GM12878 (cell line): ENCODE measurements around the gene SASH1. TPM values are rescaled to one million over a fixed set of nuclear protein-coding genes. Genes with fewer than 3 reads are reported as not detected.

Experiments
- ATAC-seq: fragments of 200-7000 bp; cut with Tn5 transposase; 3 replicates; pipeline ENCODE4 v1.9.1; 2020; ENCODE audit warnings: mild to moderate bottlenecking, moderate library complexity
- BruUV-seq: library from RNA; stranded (reverse); fragments of 400-500 nt; replicated peaks from 2 replicates; lab custom pipeline; 2021; lab: Mats Ljungman, UMichigan
- CTCF ChIA-PET: fragments of 300-600 bp; sonication (Branson Sonifier 250); formaldehyde crosslinking; extraction: SDS; loops from one replicate; lab custom pipeline; 2021; ENCODE audit warnings: inconsistent platforms; lab: Yijun Ruan, JAX
- POLR2A ChIA-PET: fragments of 350-600 bp; formaldehyde crosslinking; extraction: SDS; loops from one replicate; lab custom pipeline; 2021; ENCODE audit warnings: inconsistent platforms; lab: Charles Lee
- RAD21 ChIA-PET: fragments of 300-600 bp; sonication (Branson Sonifier 250); formaldehyde crosslinking; loops from one replicate; lab custom pipeline; 2023; ENCODE audit warnings: antibody characterized with exemption; ENCODE audit not compliant: unreplicated experiment; lab: Charles Lee
- SMC1A ChIA-PET: fragments of 300-600 bp; sonication (Branson Sonifier 250); formaldehyde crosslinking; loops from one replicate; lab custom pipeline; 2023; ENCODE audit not compliant: unreplicated experiment, uncharacterized antibody; lab: Charles Lee
- DNase-seq: peaks from one replicate; pipeline ENCODE4 v3.0.0-alpha.2; 2011; ENCODE audit warnings: low read depth, low spot score
- FAIRE-seq: peaks from 3 replicates; lab custom pipeline; 2011; peaks lifted over from hg19 to GRCh38; lab: Jason Lieb, UNC
- H2AFZ ChIP-seq: 2 replicates; pipeline ENCODE4 v1.6.0; 2011; ENCODE audit warnings: low read depth, low read length, control low read depth; ENCODE audit not compliant: control insufficient read depth
- H3K27ac ChIP-seq: 2 replicates; pipeline ENCODE4 v1.5.1; 2011; ENCODE audit warnings: control low read depth; ENCODE audit not compliant: control insufficient read depth, insufficient read depth
- H3K27me3 ChIP-seq, 2 experiments: replicated peaks in 1 of 2; 2 replicates each; pipeline versions ENCODE4 v1.6.0 to v1.6.1; 2011; ENCODE audit warnings: low read length in 1 of 2; ENCODE audit not compliant: control insufficient read depth in 2 of 2, insufficient read depth in 2 of 2
- H3K36me3 ChIP-seq, 2 experiments: 2 replicates each; pipeline ENCODE4 v1.5.1; 2011; ENCODE audit warnings: low read length in 1 of 2; ENCODE audit not compliant: control insufficient read depth in 2 of 2, insufficient read depth in 2 of 2
- H3K4me1 ChIP-seq: 2 replicates; pipeline ENCODE4 v1.6.1; 2011; ENCODE audit warnings: mild to moderate bottlenecking, low read length, moderate library complexity, mixed read lengths; ENCODE audit not compliant: control insufficient read depth, insufficient read depth
- H3K4me2 ChIP-seq: 2 replicates; pipeline ENCODE4 v1.6.0; 2011; ENCODE audit warnings: control low read depth; ENCODE audit not compliant: control insufficient read depth, insufficient read depth
- H3K4me3 ChIP-seq: fragments of 200-600 bp; sonication (generic); 2 replicates; pipeline ENCODE4 v1.5.1; 2016
- H3K79me2 ChIP-seq: 2 replicates; pipeline ENCODE4 v1.6.0; 2011; ENCODE audit warnings: low read length; ENCODE audit not compliant: control insufficient read depth, insufficient read depth
- H3K9ac ChIP-seq: 2 replicates; pipeline ENCODE4 v1.8.0; 2011; ENCODE audit warnings: low read length, control low read depth, mixed read lengths; ENCODE audit not compliant: control insufficient read depth, insufficient read depth
- H3K9me3 ChIP-seq: replicated peaks from 3 replicates; pipeline ENCODE4 v1.5.1; 2011; ENCODE audit warnings: mild to moderate bottlenecking, low read length; ENCODE audit not compliant: control insufficient read depth, insufficient read depth
- H4K20me1 ChIP-seq: 2 replicates; pipeline ENCODE4 v1.6.0; 2011; ENCODE audit not compliant: control insufficient read depth, insufficient read depth
- ATF7 ChIP-seq: fragments of 450-650 bp; IDR thresholded peaks from 2 replicates; pipeline ENCODE4 v1.6.1; 2016; ENCODE audit warnings: low read depth, mild to moderate bottlenecking
- BACH1 ChIP-seq: fragments of 450-650 bp; IDR thresholded peaks from 2 replicates; pipeline ENCODE4 v1.6.1; 2017; ENCODE audit warnings: mild to moderate bottlenecking, borderline replicate concordance
- BHLHE40 ChIP-seq, 2 experiments: fragments of 450-650 bp in 1 of 2; IDR thresholded peaks; 2 replicates each; pipeline ENCODE4 v1.6.1; 2011 to 2017; ENCODE audit warnings: low read depth in 2 of 2, borderline replicate concordance in 1 of 2, improper control_type of control experiment in 1 of 2, low read length in 1 of 2, mild to moderate bottlenecking in 1 of 2
- CBX5 ChIP-seq: sonication (generic); IDR thresholded peaks from 2 replicates; pipeline ENCODE4 v1.6.1; 2016; ENCODE audit warnings: low read depth, moderate library complexity, mild to moderate bottlenecking, inconsistent platforms
- EGR1 ChIP-seq, 2 experiments: IDR thresholded peaks; 1 replicate in 1 of 2; 2 replicates in 1 of 2; pipeline ENCODE4 v1.6.1; 2011 to 2012; ENCODE audit warnings: low read depth in 2 of 2, low read length in 2 of 2, borderline replicate concordance in 1 of 2, mild to moderate bottlenecking in 1 of 2, moderate library complexity in 1 of 2
- IRF4 ChIP-seq: IDR thresholded peaks from 2 replicates; pipeline ENCODE4 v1.6.1; 2011; ENCODE audit warnings: low read depth, low read length
- JUND ChIP-seq: IDR thresholded peaks from 2 replicates; pipeline ENCODE4 v1.6.1; 2012; ENCODE audit warnings: low read depth, mild to moderate bottlenecking, low read length, improper control_type of control experiment, moderate library complexity
- MTA3 ChIP-seq: IDR thresholded peaks from 2 replicates; pipeline ENCODE4 v1.6.1; 2012; ENCODE audit warnings: low read length, inconsistent platforms, borderline replicate concordance
- MXI1 ChIP-seq: fragments of 150-350 bp; IDR thresholded peaks from 2 replicates; pipeline ENCODE4 v1.6.1; 2011; ENCODE audit warnings: low read depth, mild to moderate bottlenecking, inconsistent platforms, low read length, improper control_type of control experiment
- NRF1 ChIP-seq: conservative IDR thresholded peaks from 2 replicates; pipeline ENCODE4 v1.6.1; 2011; ENCODE audit warnings: mild to moderate bottlenecking, low read depth, low read length, improper control_type of control experiment
- RELA ChIP-seq: fragments of 450-650 bp; IDR thresholded peaks from 2 replicates; pipeline ENCODE4 v1.8.0; 2014; ENCODE audit warnings: borderline replicate concordance; ENCODE audit not compliant: partially characterized antibody
- SIX5 ChIP-seq: IDR thresholded peaks from 2 replicates; pipeline ENCODE4 v1.6.1; 2011; ENCODE audit warnings: mild to moderate bottlenecking, low read depth, low read length, moderate library complexity; ENCODE audit not compliant: severe bottlenecking
- SPI1 ChIP-seq: IDR thresholded peaks from 2 replicates; pipeline ENCODE4 v1.6.1; 2011; ENCODE audit warnings: low read depth, mild to moderate bottlenecking, low read length, moderate library complexity, borderline replicate concordance; ENCODE audit not compliant: insufficient read depth
- SREBF1 ChIP-seq: IDR thresholded peaks from 2 replicates; pipeline ENCODE4 v1.6.1; 2012; ENCODE audit warnings: mild to moderate bottlenecking, low read length
- WGBS: methylation state at CpG from one replicate; pipeline ENCODE4 v1.1.6; 2016; ENCODE audit warnings: low lambda C conversion rate; ENCODE audit not compliant: insufficient replicate concordance, insufficient coverage; ENCODE audit errors: missing lambda C conversion rate; 5-methylcytosine and 5-hydroxymethylcytosine counted together
- in situ Hi-C: fragments of 300-500 bp; cut with MboI; formaldehyde crosslinking; loops from 9 replicates; pipeline ENCODE4 v1.14.3; 2018; ENCODE audit warnings: mixed read lengths
- intact Hi-C: fragments of 100-400 bp; cut with micrococcal nuclease; formaldehyde crosslinking; loops from one replicate; pipeline ENCODE4 v1.14.2; 2022; ENCODE audit not compliant: unreplicated experiment
- polyA plus RNA-seq, 11 experiments: library from polyadenylated mRNA; depleted of rRNA in 4 of 11; unstranded in 6 of 11; stranded (reverse) in 5 of 11; fragments of >200 nt; fragmentation: Nextera tagmentation in 4 of 11; fragmentation: Illumina TruSeq in 1 of 11; extraction: Ambion mirVana in 4 of 11; extraction: Trizol in 1 of 11; gene quantifications; 1 replicate in 1 of 11; 2 replicates in 10 of 11; pipeline versions ENCODE4 v1.2.1 to v1.2.3, GENCODE V29; 2011 to 2016; ENCODE audit warnings: inconsistent platforms in 2 of 11, missing spikeins in 2 of 11, low read depth in 1 of 11
- total RNA-seq, 4 experiments: library from RNA; depleted of rRNA in 3 of 4; stranded (reverse); fragments of >200 nt in 3 of 4; fragmentation: Illumina TruSeq in 1 of 4; extraction: Trizol in 1 of 4; gene quantifications; 2 replicates each; pipeline versions ENCODE4 v1.2.1 to v1.2.3, GENCODE V29; 2013 to 2021
- TF ChIP-seq, protein P1 (sequence below), 3 experiments: IDR thresholded peaks in 2 of 3; conservative IDR thresholded peaks in 1 of 3; 2 replicates each; pipeline ENCODE4 v1.5.1; 2011; ENCODE audit warnings: low read depth in 3 of 3, low read length in 3 of 3, mild to moderate bottlenecking in 3 of 3, control low read depth in 2 of 3, moderate library complexity in 2 of 3, inconsistent platforms in 1 of 3, mixed read lengths in 1 of 3; ENCODE audit not compliant: control insufficient read depth in 2 of 3, insufficient read depth in 1 of 3; ENCODE audit errors: extremely low read depth in 1 of 3
- TF ChIP-seq, protein P2 (sequence below): IDR thresholded peaks from 2 replicates; pipeline ENCODE4 v1.6.1; 2012; ENCODE audit warnings: mild to moderate bottlenecking, low read depth, low read length

The SASH1 gene
- total and polyA plus RNA-seq, 10 of the 15 experiments (the other 5 are each of a cell fraction or from before 2014, with no cell fraction given), result 0.01 to 0.73 (median 0.14) TPM; not detected in 4

DNA sequence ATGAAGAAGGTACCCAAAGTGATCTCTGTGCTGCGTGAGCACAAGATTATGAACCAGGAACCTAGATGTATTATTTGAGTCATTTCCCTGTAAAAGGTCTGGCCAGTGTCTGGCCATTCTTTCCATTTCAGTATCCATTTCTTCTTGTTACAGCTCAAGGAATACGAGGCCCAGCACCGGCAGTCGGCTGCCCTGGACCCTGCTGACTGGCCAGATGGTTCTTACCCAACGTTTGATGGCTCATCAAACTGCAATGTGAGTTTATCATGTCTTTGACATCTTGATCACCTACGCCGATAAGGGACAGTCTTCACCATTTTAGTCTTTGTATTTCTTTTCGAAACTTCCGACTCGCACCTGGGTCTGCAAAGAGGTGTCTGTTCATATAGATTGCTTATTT, 144.8 kb downstream of the SASH1 start (continued):
- TF ChIP-seq, protein P1, sequence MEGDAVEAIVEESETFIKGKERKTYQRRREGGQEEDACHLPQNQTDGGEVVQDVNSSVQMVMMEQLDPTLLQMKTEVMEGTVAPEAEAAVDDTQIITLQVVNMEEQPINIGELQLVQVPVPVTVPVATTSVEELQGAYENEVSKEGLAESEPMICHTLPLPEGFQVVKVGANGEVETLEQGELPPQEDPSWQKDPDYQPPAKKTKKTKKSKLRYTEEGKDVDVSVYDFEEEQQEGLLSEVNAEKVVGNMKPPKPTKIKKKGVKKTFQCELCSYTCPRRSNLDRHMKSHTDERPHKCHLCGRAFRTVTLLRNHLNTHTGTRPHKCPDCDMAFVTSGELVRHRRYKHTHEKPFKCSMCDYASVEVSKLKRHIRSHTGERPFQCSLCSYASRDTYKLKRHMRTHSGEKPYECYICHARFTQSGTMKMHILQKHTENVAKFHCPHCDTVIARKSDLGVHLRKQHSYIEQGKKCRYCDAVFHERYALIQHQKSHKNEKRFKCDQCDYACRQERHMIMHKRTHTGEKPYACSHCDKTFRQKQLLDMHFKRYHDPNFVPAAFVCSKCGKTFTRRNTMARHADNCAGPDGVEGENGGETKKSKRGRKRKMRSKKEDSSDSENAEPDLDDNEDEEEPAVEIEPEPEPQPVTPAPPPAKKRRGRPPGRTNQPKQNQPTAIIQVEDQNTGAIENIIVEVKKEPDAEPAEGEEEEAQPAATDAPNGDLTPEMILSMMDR (IDR thresholded peaks at IDR 0.05 in 2 of 3, conservative IDR thresholded peaks at IDR 0.05 in 1 of 3; ENCODE audit: control insufficient read depth in 2 of 3, extremely low read depth in 1 of 3, insufficient read depth in 1 of 3, low read depth in 3 of 3, low read length in 3 of 3), result no peak
- TF ChIP-seq SREBF1, result no peak
- no peak for TF ChIP-seq IRF4
- TF ChIP-seq BACH1, result no peak
- no peak for TF ChIP-seq SIX5
- TF ChIP-seq SPI1, result no peak
- no peak for TF ChIP-seq RELA
- TF ChIP-seq NRF1, result no peak
- no peak for TF ChIP-seq MXI1
- no peak for TF ChIP-seq JUND
- TF ChIP-seq, all 136 proteins: peak for 0

DNA sequence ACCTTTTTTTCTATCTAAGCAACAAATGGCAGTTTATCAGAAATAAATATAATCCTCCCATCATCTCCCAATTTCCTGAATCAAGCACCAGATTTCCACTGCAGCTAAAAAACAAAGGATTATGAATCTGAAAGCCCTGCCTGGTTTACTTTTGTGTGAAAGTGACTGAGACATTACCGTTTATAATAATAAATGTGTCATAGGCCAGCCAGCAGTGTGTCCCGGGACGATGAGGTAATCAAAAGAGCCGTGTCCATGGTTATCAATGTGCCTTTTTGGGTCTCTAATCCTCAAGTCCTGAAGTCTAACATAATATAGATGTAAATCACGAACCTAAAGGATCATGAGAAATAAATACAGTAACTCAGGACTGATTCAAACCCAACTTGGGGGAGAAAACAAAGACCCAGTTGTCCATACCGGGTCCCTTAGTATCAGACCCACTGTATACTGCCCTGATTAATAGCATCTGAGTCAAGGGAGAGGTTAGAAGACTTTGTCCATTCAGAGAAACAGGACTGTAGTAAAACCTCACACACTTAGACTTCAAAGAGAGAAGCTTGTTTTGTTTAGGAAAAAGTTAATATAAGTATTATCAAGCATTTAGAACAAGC, 149.1 kb downstream of the SASH1 start:
- SMC1A ChIA-PET, result no interaction called here
- no peak overlapping the region for H3K4me2 ChIP-seq
- intact Hi-C loops, result no loop called here
- ATAC-seq (no peak), FAIRE-seq (no peak), DNase-seq (no peak)
- H3K36me3 ChIP-seq, result no peaks in the 10 kb centered on the region
- no peak overlapping the region for H3K27ac ChIP-seq
- BruUV-seq, result no TSS peak
- no peaks in the 10 kb centered on the region for H3K79me2 ChIP-seq
- H3K27me3 ChIP-seq, result no peaks in the 10 kb centered on the region; a peak in 2 of 4 replicates
- H3K4me1 ChIP-seq, result no peaks in the 10 kb centered on the region
- H3K9ac ChIP-seq, result no peak overlapping the region
- CTCF ChIA-PET, result interaction anchor here (0.8 kb wide), 1 partner anchor 13 kb away, joined by 3 read pairs; no protein-coding TSS in a partner anchor
- H2AFZ ChIP-seq, result no peak overlapping the region
- no peak overlapping the region for H3K4me3 ChIP-seq
- POLR2A ChIA-PET, result no interaction called here
- H4K20me1 ChIP-seq, result no peaks in the 10 kb centered on the region
- H3K9me3 ChIP-seq, result no peaks in the 10 kb centered on the region
- in situ Hi-C loops, result no loop called here
- 41% methylated on average over 6 of the region's 6 CpGs for WGBS
- RAD21 ChIA-PET, result no interaction called here
- TF ChIP-seq EGR1 (IDR thresholded peaks at IDR 0.05; ENCODE audit: borderline replicate concordance in 1 of 2, low read depth in 2 of 2, low read length in 2 of 2), result no peak
- TF ChIP-seq ATF7, result no peak
- no peak for TF ChIP-seq SIX5
- no peak for TF ChIP-seq MTA3
- no peak for TF ChIP-seq BHLHE40 (IDR thresholded peaks at IDR 0.05; ENCODE audit: borderline replicate concordance in 1 of 2, low read depth in 2 of 2, low read length in 1 of 2)
- TF ChIP-seq, protein P2, sequence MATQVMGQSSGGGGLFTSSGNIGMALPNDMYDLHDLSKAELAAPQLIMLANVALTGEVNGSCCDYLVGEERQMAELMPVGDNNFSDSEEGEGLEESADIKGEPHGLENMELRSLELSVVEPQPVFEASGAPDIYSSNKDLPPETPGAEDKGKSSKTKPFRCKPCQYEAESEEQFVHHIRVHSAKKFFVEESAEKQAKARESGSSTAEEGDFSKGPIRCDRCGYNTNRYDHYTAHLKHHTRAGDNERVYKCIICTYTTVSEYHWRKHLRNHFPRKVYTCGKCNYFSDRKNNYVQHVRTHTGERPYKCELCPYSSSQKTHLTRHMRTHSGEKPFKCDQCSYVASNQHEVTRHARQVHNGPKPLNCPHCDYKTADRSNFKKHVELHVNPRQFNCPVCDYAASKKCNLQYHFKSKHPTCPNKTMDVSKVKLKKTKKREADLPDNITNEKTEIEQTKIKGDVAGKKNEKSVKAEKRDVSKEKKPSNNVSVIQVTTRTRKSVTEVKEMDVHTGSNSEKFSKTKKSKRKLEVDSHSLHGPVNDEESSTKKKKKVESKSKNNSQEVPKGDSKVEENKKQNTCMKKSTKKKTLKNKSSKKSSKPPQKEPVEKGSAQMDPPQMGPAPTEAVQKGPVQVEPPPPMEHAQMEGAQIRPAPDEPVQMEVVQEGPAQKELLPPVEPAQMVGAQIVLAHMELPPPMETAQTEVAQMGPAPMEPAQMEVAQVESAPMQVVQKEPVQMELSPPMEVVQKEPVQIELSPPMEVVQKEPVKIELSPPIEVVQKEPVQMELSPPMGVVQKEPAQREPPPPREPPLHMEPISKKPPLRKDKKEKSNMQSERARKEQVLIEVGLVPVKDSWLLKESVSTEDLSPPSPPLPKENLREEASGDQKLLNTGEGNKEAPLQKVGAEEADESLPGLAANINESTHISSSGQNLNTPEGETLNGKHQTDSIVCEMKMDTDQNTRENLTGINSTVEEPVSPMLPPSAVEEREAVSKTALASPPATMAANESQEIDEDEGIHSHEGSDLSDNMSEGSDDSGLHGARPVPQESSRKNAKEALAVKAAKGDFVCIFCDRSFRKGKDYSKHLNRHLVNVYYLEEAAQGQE, result no peak
- TF ChIP-seq CBX5, result no peak
